ENCODE measurements around the gene SMARCAL1.

SMARCAL1 gene

DNA sequence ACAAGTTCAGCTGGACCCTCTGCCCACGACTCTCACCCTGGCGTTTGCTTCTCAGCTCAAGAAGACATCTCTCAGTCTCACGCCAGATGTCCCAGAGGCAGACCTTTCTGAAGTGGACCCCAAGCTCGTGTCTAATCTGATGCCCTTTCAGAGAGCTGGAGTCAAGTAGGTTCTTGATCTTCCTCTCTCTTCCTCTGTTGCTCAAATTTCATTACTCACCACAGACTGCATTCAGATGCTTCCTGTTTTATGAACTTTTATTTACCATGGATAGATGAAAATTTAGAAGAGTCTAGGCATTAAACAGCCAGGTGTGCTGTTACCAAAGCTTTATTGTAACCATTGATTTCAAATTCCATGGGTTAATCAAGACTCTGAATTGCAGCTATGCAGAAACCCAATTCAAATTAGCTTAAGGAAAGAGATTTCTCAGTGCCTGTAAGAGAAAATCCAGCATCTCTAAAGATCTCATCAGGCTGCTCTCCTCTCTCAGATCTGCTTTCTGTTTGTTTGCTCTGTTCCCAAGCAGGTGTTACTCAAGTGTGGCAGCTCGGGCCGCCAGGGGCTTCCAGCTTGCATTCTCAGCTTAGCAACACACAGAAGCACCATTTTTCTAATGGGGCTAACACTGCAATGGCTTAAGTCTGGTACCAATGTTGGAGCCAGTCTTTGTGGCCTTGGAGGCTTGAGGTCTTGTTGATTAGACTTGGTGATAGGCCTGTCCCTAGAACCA, 16.5 kb downstream of the SMARCAL1 start:
- no peak for DNase-seq

DNA sequence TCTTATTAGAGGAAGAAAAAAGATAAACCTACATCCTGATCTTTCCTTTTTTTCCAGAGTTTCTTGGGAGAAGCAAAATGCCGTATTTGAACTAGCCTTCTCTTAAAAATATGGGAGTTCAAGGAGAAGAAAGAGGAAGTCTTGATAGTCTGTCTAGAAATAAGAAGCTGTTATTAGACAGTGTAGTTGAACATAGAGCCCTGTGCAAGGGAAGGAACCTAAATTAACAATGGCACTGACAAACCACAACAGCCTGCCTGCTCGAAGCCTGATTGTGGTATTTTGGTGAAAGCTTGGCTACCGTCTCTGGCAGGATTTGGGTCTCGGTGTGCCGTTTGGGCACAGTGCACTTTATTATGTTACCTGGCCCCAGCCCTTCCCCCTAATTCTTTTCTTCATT, 17.1 kb downstream of the SMARCAL1 start:
- DNase-seq: no peak

DNA sequence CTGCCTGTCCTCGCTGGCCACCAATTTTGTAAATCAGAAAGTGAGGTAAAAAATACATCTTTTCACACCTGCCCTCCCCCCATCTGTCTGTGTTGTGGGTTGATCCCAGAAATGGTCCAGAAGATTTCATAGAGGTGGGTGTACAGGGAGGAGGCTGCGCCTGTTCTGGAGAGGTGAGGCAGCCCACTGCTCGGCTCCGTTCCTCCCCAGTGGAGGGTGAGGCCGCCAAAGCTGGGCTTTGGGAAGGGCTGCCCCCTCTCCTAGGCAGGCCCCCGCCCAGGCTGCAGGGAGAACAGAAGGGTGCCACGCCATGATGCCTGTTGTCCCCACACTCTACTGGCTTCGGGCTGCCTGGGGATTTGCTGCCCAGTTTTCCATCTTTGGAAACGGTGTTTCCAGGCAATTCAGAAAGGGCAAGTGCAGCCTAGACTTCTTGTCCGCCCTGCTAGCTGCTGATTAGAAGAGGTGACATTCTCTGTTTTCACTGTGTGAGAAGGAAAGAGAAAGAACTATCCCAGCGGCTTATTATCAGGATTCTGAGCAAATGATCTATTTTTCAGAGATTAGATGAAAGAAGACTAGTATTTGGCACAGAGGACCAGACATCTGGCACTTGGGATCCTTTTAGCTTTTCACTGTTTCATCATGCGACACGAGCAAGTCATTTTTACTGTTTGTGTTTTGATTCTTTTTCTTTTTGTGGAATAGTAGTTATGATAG, 18.7 kb downstream of the SMARCAL1 start:
- DNase-seq: no peak

DNA sequence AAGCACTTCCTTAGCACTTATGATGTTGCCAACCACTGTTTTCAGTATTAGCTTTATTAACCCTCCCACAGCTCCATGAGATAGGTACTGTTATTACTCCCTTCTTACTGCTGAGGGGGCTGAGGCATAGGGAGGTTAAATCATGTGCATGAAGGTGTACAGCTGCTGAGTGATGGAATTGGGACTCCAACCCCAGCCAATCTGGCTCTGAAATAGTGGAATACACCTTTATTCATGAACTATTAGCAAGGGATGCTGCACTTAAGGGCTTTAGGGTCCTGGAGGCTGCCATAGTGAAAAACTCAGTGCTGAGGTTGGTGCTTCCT, 19.2 kb downstream of the SMARCAL1 start:
- DNase-seq: no peak

DNA sequence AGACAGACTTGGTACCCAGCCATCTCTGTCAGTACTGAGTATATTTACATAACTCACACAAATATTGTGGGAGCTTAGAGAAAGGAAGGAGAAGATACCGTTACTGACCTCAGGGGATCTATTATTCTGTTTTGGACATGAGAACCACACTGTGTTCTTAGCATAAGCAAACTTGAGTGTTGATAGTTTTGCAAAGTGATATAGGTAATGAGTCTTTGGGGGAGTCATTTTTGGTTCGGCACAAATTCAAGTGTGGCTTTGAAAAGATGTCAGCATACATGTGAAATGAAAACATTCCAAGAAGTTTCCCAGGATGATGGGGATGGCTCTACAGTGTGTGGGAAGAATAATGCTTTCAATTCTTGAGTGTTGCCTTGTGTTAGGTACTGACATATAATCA, 24.1 kb downstream of the SMARCAL1 start:
- DNase-seq: no peak

DNA sequence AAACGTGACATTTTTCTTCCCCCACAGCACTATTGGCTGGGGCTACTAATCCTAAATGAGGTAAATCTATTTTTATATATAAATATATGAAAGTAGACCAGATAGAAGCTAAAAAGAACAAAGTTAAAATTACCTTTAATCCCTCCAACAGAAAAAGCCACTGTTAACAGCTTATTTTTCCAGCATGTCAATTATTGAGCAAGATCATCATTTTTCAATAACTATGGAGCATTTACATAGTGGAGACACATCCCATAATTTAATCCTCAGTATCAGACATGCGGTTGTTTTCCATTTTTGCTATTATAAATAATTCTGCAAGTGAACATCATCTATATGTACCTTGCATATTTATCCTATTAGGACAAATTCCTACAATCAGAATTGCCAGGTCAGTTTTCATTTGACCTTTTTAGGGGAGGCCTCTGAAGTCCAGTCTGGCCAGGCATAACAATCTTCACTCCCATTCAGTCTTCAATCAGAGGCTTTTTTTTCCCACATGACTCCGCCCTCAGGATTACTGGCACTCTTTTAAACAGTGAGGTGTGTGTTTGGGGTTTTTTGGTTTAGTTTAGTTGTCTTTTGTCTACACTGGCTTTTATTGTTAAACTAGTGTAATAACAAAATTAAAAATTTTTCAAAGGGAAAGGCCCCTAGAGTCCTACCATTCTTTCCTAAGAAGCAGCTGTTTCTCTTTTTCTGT, 29.2 kb downstream of the SMARCAL1 start:
- DNase-seq: no peak

DNA sequence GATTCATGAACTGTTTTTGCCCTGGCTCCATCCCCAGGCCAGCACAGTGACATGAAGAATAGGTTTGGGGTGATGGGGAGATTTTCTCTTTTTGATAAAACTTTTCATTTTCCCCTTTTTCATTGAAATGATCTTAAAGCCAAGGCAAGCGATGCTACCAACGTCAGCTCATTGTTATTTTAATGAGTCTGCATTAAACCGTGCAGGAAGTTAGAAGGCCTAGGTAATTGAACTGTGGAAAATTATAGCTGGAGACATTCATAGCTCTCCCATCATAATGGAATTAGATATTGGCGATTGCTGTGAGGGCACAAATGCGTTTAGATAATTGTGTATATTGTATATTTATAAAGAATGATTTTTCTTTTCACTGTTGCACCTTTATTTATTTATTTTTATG, 33.2 kb downstream of the SMARCAL1 start:
- DNase-seq: no peak

DNA sequence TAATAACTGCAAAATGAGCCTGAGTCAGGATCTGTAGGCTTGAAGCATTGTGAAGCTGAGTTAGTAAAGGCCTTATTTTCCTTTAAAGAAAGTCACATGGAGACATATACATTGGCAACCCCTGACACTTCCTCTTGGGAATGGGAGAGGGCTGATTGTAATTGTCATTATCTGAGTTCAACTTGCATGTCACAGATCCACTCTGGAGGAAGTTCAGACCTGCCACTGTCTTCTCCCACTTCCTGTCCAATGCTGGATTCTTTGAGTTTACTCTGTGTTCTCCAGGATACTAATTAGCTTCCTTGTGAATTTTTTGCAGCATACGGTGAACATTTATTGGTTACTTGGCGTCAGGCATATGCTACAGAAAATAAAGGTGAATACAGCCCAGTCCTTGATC, 34.1 kb downstream of the SMARCAL1 start:
- DNase-seq: no peak

DNA sequence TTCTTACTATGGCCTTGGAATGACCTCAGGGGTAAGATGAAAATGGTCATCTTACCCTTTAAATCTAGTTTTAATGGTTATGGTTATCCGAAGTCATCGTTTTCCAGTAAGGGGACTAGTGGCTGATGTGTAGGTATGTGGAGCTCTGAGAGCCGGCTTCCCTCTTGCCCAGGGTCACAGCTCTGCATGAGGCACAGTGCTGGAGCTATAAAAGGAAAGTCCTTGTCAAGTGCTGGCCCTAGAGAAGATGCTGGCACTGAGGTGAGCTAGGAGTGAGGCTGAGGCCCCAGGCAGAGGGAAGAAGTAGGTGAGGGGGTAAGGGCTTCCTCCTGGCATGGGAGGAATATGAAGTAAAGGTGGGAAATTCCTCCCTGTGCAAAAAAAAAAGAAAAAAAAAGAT, 35.0 kb downstream of the SMARCAL1 start:
- DNase-seq: no peak

DNA sequence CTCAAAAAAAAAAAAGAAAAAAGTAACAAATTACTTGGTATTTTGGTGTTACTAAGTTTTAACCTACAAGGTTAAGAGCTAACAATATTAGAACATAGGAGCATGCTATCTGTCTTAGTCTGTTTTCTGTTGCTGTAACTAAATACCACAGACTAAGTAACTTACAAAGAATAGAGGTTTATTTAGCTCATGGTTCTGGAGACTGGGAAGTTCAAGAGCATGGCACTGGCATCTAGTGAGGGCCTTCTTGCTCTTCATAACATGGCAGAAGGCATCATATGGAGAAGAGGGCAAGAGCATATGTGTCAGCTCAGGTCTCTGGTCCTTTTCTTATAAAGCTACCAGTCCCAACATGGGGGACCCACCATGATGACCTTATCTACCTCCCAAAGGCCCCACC, 36.5 kb downstream of the SMARCAL1 start:
- no peak for DNase-seq

DNA sequence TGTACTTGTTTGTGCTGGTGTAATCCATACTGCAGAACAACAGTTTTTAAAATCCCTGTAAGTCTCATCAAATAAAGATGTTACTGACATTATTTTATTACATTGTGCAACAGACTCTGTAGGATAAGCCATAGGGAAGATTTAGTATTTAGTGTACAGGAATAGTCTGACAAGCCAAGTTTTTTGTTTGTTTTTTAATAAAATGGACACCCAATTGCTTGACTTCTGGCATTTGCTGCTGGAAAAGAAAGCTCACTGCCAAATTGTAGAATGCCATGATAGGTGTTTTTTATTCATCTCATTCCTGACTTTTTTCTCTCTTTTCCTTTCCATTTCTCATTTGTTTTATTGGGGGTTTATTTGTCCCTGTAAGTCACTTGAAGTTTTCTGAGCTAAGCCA, 38.1 kb downstream of the SMARCAL1 start:
- no peak for DNase-seq

DNA sequence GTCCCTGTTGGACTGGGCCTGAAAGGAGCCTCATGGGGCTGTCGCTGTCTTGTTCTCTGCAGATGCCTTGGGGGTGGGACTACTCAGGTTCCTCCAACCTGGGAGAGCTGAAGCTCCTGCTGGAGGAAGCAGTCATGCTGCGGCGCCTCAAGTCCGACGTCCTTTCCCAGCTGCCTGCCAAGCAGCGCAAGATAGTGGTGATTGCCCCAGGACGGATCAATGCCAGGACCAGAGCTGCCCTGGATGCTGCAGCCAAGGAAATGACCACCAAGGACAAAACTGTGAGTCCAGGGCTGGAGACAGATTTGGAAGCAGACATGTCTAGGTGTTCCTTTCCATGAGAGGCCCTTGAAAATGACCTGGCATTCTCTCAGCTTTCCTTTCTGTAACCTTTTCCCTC, 38.5 kb downstream of the SMARCAL1 start:
- DNase-seq: no peak

DNA sequence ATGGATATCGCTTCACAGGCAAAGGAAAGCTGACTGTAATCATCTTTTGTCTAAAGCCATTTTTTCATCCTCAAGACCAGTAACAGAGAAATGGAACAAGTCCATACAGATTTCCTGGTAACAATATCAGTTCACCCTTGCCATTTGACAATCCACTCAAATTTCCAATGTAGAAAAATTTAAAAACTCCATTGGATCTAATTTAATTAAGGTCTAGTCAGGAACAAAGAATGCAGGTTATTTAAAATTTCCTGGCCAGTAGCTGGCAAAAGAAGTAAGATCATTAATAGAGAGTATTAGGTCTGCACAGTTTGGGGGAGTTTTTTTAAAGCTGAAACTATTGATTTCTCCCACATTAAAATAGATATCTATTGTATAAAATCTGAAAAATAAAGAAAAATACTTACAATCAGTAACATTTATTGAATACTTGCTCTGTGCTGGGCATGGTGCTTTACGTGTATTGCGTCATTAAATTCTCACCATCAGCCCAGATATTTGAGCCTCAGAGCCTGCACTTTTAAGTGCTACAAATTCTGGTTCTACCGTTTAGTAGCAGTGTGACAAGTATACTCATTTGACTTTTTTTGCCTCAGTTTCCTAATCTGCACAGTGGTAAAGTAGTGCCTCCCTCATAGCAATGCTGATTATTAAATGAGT, 41.8 kb downstream of the SMARCAL1 start:
- DNase-seq: no peak

DNA sequence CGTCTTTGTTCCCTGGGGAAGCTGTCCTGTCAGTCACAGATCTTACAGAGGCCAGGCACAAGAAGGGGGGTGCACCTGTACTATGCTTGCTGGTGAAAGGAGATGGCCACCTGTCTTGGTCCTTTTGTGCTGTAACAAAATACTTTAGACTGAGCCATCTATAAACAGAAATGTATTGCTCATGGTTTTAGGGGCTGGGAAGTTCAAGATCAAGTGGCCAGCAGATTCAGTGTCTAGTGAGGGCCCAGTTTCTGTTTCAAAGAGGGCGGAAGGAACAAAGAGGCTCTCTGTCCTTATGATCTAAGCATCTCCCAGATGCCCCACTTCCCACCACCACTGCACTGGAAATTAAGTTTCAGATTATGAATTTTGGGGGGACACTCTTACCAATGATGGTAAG, 50.9 kb downstream of the SMARCAL1 start:
- no peak for DNase-seq

DNA sequence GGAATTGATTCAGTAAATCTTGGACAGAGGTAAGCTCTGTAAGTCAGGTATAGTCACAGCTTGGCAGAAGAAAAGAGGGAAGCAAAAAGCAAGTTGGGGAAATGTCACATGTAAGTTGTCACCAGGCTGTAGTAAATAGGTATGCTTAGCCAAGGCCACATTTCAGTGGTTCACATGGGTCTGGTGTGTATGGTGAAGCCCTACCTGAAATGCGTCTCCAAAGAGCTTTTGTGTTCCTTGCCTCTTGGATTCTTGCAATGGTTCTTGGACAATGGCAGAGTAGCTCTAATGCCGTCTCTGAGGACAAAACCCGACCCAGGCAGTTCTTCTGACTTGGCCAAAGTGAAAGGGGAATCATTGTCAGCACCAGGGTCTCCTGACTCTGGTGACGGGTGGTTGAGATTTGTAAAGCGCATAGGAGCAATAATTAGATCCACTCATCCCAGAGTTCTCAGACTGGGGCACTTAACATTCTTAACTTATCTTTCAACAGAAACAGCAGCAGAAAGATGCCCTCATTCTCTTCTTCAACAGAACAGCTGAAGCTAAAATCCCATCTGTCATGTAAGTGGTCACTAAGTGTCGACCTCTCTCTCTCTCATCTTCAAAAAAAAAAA, 51.9 kb downstream of the SMARCAL1 start:
- DNase-seq: no peak

DNA sequence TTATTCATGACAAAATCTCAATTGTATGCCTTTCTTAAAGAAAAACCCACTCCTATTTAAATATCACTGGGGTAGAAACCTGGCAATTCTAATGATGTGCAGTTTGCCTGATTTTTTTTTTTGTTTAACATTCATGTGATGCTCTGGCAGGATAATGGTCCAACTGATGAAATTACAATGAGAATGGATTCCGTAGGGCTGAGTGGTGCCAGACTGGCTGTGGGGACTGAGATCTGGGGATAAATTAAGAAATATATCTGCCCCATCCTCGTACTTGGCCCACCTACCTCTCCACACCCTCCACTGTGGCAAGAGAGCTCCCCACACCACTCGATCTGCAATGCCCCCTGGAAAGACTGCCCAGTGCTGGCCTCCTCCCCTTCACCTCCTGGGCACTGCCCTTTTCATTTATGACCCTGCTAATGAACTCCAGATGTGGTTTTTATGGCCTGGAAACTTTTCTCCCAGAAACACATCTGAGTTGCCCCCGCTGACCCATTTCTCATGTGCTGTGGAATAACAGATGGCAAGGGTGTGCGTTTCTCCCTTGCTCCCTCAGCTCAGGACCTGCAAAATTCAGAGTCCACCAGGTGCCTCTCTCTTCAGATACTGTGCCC, 53.4 kb downstream of the SMARCAL1 start:
- DNase-seq: no peak

DNA sequence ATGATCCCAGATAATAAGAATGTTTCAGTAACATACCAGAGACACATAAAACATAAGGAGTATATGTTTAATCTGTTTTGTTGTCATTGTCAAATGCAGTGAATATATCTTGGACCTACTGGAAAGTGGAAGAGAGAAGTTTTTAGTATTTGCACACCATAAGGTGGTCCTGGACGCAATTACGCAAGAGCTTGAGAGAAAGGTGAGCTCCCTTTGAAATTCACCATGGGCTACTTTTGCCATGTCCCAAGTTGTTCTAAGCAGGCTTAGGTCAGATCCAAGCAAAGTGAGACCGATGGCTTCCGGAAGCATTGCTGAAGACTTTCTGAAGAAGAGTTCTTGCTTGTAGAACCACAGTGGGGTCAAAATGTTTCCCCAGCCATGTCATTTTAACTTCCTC, 55.6 kb downstream of the SMARCAL1 start:
- no peak for DNase-seq

DNA sequence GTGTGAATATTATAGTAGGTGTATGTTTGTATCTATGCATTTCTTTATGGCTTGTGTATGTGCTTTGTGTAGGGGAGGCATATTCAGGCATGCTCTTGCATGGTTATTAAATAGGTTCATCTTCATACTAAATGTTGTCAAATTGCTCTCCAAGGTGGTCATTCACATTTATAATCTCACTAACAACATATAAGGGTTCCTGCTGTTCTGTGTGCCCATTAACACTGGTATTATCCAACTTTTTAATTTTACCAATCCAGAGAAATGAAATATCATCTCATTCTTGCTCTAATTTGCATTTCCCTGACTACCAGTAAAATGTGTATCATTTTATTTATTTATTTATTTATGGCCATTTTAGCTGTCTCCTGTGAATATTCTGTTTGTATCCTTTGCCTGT, 57.4 kb downstream of the SMARCAL1 start:
- no peak for DNase-seq

DNA sequence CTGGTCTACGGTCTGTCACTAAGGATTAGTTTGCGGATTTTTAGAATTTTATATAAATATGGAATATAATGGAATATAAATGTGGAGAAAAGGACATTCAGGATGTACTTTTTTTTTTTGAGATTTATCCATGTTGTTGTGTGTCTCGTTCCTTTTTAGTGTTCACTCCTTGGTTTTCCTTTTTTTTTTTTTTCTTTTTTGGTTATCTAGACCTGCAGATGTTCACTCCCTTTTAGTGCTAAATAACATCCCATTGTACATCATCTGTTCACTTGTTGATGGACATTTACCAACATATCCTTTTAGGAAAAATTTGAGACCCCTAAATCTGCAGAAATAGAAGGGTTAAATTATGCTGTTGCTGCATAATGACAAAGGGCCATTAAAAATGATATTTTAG, 60.9 kb downstream of the SMARCAL1 start:
- DNase-seq: no peak

DNA sequence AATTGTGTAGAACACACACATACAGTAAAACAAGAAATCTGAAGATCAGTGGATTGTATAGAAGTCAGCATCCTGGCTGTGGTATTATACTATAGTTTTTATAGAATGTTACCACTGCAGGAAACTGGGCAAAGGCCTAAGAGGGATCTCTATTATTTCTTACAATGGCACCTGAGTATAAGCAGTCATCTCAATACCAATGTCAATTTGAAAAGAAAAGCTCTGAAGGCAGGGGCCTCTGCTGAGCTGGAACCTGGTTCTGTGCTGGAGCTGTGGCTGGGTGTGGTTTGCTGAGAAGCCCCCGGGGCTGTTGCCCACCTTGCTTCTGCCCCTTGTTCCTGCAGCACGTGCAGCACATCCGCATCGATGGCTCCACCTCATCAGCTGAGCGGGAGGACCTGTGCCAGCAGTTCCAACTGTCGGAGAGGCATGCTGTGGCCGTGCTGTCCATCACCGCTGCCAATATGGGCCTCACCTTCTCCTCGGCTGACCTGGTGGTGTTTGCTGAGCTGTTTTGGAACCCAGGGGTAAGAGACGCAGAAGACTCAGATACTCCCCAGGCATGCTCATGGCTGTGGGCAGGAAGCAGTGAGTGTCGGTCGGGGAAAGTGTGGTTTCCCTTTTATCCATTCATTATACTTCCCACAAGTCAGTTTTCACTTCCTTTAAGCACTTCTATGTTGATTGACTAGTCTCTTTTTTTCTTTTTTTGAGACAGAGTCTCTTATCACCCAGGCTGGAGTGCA, 62.8 kb downstream of the SMARCAL1 start:
- DNase-seq: no peak

DNA sequence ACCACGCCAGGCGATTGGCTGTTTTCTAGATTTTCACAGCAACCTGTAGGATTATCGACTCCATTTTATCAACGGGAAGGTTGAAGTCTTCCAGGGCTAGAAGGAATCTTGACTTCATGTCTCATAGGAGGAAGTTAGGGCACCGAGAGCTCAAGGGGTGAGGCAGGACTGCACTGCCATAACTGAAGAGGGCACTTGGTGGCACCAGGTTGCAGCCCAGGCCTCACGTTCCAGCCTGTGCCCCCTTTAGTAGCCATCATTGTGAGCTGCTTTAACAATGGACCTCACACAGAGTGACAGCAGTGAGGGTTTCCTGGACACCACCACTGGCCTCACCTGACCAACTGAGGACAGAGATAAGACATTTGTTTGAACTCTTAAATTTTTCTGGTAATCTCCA, 63.5 kb downstream of the SMARCAL1 start:
- DNase-seq: no peak

Measured in NCI-H526 treated with DMSO at 0.1 percent for 48 hours (cell line).